ENCODE data around the gene NSD1. TPM values are rescaled to one million over a fixed set of nuclear protein-coding genes. Genes with fewer than 3 reads are reported as not detected.

Gene NSD1
- polyA plus RNA-seq, 1 donor from 2014 or later: 12.8 TPM

DNA sequence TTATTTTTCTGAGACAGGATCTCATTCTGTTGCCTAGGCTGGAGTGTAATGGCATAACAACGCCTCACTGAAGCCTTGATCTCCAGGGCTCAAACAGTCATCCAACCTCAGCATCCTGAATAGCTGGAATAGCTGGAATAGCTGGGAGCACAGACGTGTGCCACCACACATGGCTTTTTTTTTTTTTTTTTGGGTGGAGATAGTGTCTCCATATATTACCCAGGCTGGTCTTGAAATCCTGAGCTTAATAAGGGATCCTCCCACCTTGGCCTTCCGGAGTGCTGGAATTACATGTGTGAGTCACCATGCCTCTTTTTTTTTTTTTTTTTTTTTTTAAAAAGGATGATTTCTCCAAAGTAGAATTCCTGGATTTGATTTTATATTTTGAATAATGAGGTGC, 60.7 kb downstream of the NSD1 start:
- H3F3A ChIP-seq (ENCODE audit: insufficient read depth, low read length, poor library complexity, severe bottlenecking): no peaks in the 10 kb centered on the region
- H3K4me2 ChIP-seq (ENCODE audit: low read length): no peak overlapping the region
- no peak overlapping the region for H3K27ac ChIP-seq (ENCODE audit: low read length)
- no peaks in the 10 kb centered on the region for H3K36me3 ChIP-seq (ENCODE audit: insufficient read depth, low read length)
- no peaks in the 10 kb centered on the region for H3K27me3 ChIP-seq (ENCODE audit: insufficient read depth, low read depth, low read length)
- no peaks in the 10 kb centered on the region for H3K9me3 ChIP-seq (ENCODE audit: low read length)
- H3K79me2 ChIP-seq (replicated peaks; ENCODE audit: insufficient read depth, low read length): no peaks in the 10 kb centered on the region
- H3K9ac ChIP-seq (ENCODE audit: low read length): no peak overlapping the region
- H4K20me1 ChIP-seq (ENCODE audit: insufficient read depth): no peaks in the 10 kb centered on the region
- no peak overlapping the region for H3K4me3 ChIP-seq (ENCODE audit: low read length)
- no peaks in the 10 kb centered on the region for H3K9me2 ChIP-seq (ENCODE audit: insufficient read depth, low read length)
- no peak for TF ChIP-seq EP300 (conservative IDR thresholded peaks at IDR 0.05; ENCODE audit: poor library complexity, severe bottlenecking)
- no peak for TF ChIP-seq MXI1 (conservative IDR thresholded peaks at IDR 0.05; ENCODE audit: poor library complexity, severe bottlenecking)
- TF ChIP-seq CTCF (IDR thresholded peaks at IDR 0.05; ENCODE audit: poor library complexity, severe bottlenecking): no peak
- TF ChIP-seq POLR2AphosphoS5 (IDR thresholded peaks at IDR 0.05): no peak
- TF ChIP-seq SMC3 (conservative IDR thresholded peaks at IDR 0.05; ENCODE audit: poor library complexity): no peak
- TF ChIP-seq TAF1 (IDR thresholded peaks at IDR 0.05; ENCODE audit: low read depth): no peak
- TF ChIP-seq REST (IDR thresholded peaks at IDR 0.05; ENCODE audit: borderline replicate concordance): no peak
- no peak for TF ChIP-seq EZH2 (IDR thresholded peaks at IDR 0.05; ENCODE audit: borderline replicate concordance, insufficient read depth, low read length, poor library complexity, severe bottlenecking)
- no peak for TF ChIP-seq RAD21 (conservative IDR thresholded peaks at IDR 0.05)
- H2AFZ ChIP-seq (ENCODE audit: low read depth, low read length): no peak overlapping the region

DNA sequence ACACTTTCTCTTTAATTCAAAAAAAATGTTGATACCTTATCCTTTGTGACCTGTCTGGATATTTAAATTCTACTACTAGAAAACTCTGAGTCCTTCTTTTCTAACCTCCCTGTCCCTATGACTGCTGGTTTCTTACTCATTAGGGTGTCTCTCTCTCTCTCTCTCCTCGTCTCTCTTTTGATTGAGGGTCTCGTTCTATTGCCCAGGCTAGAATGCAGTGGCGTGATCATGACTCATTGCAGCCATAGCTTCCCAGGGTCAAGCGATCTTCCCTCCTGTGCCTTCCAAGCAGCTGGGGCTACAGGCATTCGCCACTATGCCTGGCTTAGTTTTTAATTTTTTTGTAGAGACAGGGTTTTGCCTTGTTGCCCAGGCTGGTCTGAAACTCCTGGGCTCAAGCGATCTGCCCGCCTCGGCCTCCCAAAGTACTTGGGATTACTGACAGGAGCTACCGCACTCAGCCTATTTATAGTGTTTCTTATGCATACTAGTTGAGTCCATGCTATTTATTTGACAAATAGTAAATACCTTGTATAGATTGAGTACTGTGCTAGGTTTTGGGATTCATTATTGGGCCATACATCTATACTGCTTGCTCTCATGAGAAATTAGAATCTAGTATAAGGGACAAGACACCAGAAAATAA, 61.9 kb downstream of the NSD1 start:
- no peaks in the 10 kb centered on the region for H3K27me3 ChIP-seq (ENCODE audit: insufficient read depth, low read depth, low read length)
- no peaks in the 10 kb centered on the region for H3K9me3 ChIP-seq (ENCODE audit: low read length)
- no peak overlapping the region for H3K4me3 ChIP-seq (ENCODE audit: low read length)
- no peaks in the 10 kb centered on the region for H3K79me2 ChIP-seq (replicated peaks; ENCODE audit: insufficient read depth, low read length)
- H2AFZ ChIP-seq (ENCODE audit: low read depth, low read length): no peak overlapping the region
- no peak for TF ChIP-seq TAF1 (IDR thresholded peaks at IDR 0.05; ENCODE audit: low read depth)
- TF ChIP-seq EP300 (conservative IDR thresholded peaks at IDR 0.05; ENCODE audit: poor library complexity, severe bottlenecking): no peak
- TF ChIP-seq RAD21 (conservative IDR thresholded peaks at IDR 0.05): no peak
- TF ChIP-seq SMC3 (conservative IDR thresholded peaks at IDR 0.05; ENCODE audit: poor library complexity): no peak
- TF ChIP-seq EZH2 (IDR thresholded peaks at IDR 0.05; ENCODE audit: borderline replicate concordance, insufficient read depth, low read length, poor library complexity, severe bottlenecking): no peak
- TF ChIP-seq REST (IDR thresholded peaks at IDR 0.05; ENCODE audit: borderline replicate concordance): no peak
- TF ChIP-seq CTCF (IDR thresholded peaks at IDR 0.05; ENCODE audit: poor library complexity, severe bottlenecking): no peak
- H3K9ac ChIP-seq (ENCODE audit: low read length): no peak overlapping the region
- H3K27ac ChIP-seq (ENCODE audit: low read length): no peak overlapping the region
- H3K4me2 ChIP-seq (ENCODE audit: low read length): no peak overlapping the region
- H3F3A ChIP-seq (ENCODE audit: insufficient read depth, low read length, poor library complexity, severe bottlenecking): no peaks in the 10 kb centered on the region
- no peaks in the 10 kb centered on the region for H3K9me2 ChIP-seq (ENCODE audit: insufficient read depth, low read length)
- H4K20me1 ChIP-seq (ENCODE audit: insufficient read depth): no peaks in the 10 kb centered on the region
- no peaks in the 10 kb centered on the region for H3K36me3 ChIP-seq (ENCODE audit: insufficient read depth, low read length)

Measured in neural cell (in vitro differentiated cells).